ENCODE data around the gene IGF1R. TPM values are rescaled to one million over a fixed set of nuclear protein-coding genes. Genes with fewer than 3 reads are reported as not detected.

The IGF1R gene
- total and polyA plus RNA-seq, 2 donors (not counting 3 experiments of a cell fraction or from before 2014, with no cell fraction given): 16.1 to 59.1 TPM

DNA sequence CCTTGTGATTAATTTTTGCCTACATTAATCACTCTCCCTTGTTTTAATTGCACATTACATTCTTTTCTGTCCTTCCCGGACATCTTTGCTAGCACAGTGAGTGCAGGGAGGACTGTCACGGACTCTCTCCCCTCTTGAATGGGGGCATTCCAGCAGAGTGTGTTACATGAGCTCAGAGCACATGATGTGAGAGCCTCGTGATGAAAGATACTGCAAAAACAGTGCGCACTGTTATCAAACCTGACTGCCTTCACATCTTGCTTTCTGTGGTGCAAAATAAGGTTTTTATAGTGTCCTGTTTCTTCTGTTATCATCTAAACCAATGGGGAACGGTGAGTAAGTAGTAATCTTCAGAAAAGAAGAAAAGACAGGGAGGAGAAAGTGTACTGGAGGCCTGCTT lies 191.7 kb downstream of the IGF1R start:
- H2AFZ ChIP-seq (ENCODE audit: low read depth, low read length): no peak overlapping the region
- H3K27me3 ChIP-seq (ENCODE audit: control insufficient read depth in 2 of 2, insufficient read depth in 2 of 2, low read length in 2 of 2): no peaks in the 10 kb centered on the region
- H3K4me3 ChIP-seq (replicated peaks in 1 of 3; ENCODE audit: insufficient read depth in 1 of 3, low read depth in 1 of 3, low read length in 3 of 3): no peak overlapping the region
- no peak overlapping the region for H3K9ac ChIP-seq (replicated peaks; ENCODE audit: extremely low read depth, insufficient read depth, low read length)
- BruUV-seq (replicated peaks): no TSS peak
- no peaks in the 10 kb centered on the region for H3K9me3 ChIP-seq (replicated peaks; ENCODE audit: control insufficient read depth, insufficient read depth, low read length)
- no peaks in the 10 kb centered on the region for H3K79me2 ChIP-seq (ENCODE audit: control insufficient read depth, insufficient read depth, low read length)
- H3K9me1 ChIP-seq (replicated peaks; ENCODE audit: control insufficient read depth, extremely low read depth, insufficient read depth, low read length): no peaks in the 10 kb centered on the region
- FAIRE-seq: no peak
- dilution Hi-C loops (cut with MboI; ENCODE audit: extremely low pct_ligation_motif_present, low sequenced_read_pairs) (no loop called here), intact Hi-C loops (cut with micrococcal nuclease) (no loop called here)
- POLR2A ChIA-PET: no interaction called here
- H3K36me3 ChIP-seq (ENCODE audit: control insufficient read depth in 2 of 2, extremely low read depth in 1 of 2, insufficient read depth in 2 of 2, low read length in 2 of 2): no peaks in the 10 kb centered on the region
- TF ChIP-seq GATA2 (IDR thresholded peaks at IDR 0.05; ENCODE audit: insufficient read depth, insufficient read length, low read depth, low read length): no peak
- TF ChIP-seq MYC (IDR thresholded peaks at IDR 0.05; ENCODE audit: low read depth, low read length): no peak
- TF ChIP-seq FOS (IDR thresholded peaks at IDR 0.05; ENCODE audit: borderline replicate concordance, insufficient read depth, low read length): no peak
- TF ChIP-seq, protein P1, sequence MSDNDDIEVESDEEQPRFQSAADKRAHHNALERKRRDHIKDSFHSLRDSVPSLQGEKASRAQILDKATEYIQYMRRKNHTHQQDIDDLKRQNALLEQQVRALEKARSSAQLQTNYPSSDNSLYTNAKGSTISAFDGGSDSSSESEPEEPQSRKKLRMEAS (IDR thresholded peaks at IDR 0.05; ENCODE audit: insufficient read depth, insufficient read length): no peak
- TF ChIP-seq, protein P2, sequence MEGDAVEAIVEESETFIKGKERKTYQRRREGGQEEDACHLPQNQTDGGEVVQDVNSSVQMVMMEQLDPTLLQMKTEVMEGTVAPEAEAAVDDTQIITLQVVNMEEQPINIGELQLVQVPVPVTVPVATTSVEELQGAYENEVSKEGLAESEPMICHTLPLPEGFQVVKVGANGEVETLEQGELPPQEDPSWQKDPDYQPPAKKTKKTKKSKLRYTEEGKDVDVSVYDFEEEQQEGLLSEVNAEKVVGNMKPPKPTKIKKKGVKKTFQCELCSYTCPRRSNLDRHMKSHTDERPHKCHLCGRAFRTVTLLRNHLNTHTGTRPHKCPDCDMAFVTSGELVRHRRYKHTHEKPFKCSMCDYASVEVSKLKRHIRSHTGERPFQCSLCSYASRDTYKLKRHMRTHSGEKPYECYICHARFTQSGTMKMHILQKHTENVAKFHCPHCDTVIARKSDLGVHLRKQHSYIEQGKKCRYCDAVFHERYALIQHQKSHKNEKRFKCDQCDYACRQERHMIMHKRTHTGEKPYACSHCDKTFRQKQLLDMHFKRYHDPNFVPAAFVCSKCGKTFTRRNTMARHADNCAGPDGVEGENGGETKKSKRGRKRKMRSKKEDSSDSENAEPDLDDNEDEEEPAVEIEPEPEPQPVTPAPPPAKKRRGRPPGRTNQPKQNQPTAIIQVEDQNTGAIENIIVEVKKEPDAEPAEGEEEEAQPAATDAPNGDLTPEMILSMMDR (IDR thresholded peaks at IDR 0.05; ENCODE audit: extremely low read depth in 1 of 2, insufficient read depth in 1 of 2, low read depth in 1 of 2, low read length in 2 of 2): no peak
- TF ChIP-seq EZH2 (IDR thresholded peaks at IDR 0.05; ENCODE audit: borderline replicate concordance, low read depth, low read length, severe bottlenecking): no peak
- TF ChIP-seq POLR2AphosphoS5 (IDR thresholded peaks at IDR 0.05; ENCODE audit: insufficient read depth, low read depth, low read length): no peak
- no peak for TF ChIP-seq POLR2A (IDR thresholded peaks at IDR 0.05; ENCODE audit: low read depth, low read length)
- TF ChIP-seq JUN (IDR thresholded peaks at IDR 0.05; ENCODE audit: borderline replicate concordance, insufficient read depth, insufficient read length, low read depth): no peak
- no peak overlapping the region for H3K4me2 ChIP-seq (ENCODE audit: insufficient read depth, low read length)
- H3K4me1 ChIP-seq (ENCODE audit: control insufficient read depth, extremely low read depth, insufficient read depth, low read length): peaks cover 10% of the 10 kb centered on the region
- no peak for DNase-seq (ENCODE audit: low read depth, low spot score)
- H3K27ac ChIP-seq (ENCODE audit: insufficient read depth, low read depth, low read length): no peak overlapping the region
- no peaks in the 10 kb centered on the region for H4K20me1 ChIP-seq (replicated peaks; ENCODE audit: control insufficient read depth, extremely low read depth, insufficient read depth, low read length)
- CTCF ChIA-PET: interaction anchor here (1.9 kb wide), 1 partner anchor 11 kb away, joined by 4 read pairs; no protein-coding TSS in a partner anchor
